LNCAP (cell line): ENCODE data around the gene CRPPA.

Experiments used
- TF ChIP-seq, protein P1 (sequence below): fragments of 450-650 bp; IDR thresholded peaks from 2 replicates; pipeline ENCODE4 v1.5.1; 2017; ENCODE audit warnings: mild to moderate bottlenecking

The CRPPA gene

DNA sequence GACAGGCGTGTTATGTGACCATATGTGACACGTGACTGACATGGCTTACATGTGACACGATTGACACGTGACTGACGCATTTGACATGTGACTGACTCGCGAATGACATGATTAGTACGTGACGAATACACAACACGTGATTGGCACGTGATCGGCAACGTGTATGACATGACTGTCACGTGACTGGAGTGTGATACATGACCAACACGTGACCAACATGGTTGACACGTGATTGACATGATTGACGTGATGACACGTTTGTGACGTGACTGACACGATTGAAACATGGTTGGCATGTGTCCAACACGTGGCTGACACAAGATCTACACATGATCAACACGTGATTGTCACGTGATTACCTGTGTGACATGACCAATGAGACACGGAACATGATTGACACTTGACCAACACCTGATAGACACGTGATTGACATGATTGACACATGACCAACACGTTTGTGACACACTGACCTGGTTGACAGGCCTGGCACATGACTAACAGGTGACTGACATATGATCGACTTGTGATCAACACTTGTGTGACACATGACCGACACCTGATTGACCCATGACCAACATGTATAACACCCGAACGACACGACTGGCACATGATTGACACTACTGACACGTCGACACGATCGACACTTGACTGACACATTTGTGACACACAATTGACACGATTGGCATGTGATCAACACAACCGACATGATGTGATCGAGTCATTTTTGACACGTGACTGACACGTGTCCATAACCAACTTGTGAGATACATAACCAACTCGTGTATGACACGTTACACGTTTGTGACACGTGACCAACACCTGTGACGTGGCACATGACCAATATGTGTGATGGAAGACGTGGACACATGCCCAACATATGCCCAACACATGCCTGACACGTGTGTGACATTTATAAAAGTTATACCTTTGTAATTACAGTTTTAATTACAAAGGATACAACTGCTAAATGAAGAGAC is 21.1 kb downstream of the CRPPA start:
- TF ChIP-seq, protein P1, sequence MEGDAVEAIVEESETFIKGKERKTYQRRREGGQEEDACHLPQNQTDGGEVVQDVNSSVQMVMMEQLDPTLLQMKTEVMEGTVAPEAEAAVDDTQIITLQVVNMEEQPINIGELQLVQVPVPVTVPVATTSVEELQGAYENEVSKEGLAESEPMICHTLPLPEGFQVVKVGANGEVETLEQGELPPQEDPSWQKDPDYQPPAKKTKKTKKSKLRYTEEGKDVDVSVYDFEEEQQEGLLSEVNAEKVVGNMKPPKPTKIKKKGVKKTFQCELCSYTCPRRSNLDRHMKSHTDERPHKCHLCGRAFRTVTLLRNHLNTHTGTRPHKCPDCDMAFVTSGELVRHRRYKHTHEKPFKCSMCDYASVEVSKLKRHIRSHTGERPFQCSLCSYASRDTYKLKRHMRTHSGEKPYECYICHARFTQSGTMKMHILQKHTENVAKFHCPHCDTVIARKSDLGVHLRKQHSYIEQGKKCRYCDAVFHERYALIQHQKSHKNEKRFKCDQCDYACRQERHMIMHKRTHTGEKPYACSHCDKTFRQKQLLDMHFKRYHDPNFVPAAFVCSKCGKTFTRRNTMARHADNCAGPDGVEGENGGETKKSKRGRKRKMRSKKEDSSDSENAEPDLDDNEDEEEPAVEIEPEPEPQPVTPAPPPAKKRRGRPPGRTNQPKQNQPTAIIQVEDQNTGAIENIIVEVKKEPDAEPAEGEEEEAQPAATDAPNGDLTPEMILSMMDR: no peak

DNA sequence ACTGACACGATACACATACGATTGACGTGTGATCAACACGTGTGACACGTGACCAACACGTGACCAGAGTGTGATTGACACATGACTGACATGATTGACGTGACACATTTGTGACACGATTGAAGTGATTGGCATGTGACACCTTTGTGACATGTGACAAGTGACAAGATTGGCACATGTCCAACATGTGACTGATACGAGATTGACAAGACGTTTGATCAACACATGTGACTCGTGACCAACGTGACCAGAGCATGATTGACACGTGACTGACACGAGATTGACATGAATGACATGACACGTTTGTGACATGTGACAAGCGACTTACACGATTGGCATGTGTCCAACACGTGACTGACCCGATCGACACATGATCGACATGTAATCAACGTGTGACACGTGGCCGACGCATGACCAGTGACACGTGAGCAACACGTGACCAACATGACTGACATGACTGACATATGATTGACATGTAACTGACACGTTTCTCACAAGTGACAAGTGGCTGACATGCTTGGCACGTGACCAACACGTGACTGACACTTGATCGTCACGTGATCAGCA is 22.0 kb downstream of the CRPPA start:
- TF ChIP-seq, protein P1: no peak

DNA sequence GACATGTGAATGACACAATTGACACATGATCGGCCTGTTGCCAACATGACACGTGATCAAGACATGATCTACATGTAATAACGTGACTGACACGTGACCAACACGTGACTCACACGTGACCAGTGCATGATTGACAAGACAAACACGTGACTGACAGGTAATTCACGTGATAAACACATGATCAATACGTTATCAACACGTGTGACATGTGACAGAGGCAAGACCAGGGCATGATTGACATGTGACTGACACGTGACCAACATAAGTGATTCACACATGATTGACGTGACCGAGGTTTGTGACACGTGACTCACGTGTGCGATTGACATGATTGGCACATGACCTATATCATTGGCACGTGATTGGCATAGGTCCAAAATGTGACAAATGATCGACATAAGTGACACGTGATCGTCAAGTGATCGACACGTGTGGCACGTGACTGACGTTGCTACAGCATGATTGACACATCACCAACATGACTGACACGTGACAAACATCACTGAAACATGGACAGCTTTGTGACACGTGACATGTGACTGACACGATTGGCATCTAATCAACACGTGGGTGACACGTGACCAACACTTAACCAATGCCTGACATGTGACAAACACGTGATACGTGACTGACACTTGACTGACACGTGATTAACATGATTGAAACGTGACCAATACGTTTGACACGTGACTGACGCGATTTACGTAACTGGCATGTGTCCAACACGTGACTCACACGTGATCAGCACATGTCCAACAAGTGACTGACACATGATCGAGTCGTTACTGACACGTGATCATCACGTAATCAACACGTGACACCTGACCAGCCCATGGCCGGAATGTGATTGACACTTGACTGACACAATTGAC is 23.0 kb downstream of the CRPPA start:
- TF ChIP-seq, protein P1: no peak

DNA sequence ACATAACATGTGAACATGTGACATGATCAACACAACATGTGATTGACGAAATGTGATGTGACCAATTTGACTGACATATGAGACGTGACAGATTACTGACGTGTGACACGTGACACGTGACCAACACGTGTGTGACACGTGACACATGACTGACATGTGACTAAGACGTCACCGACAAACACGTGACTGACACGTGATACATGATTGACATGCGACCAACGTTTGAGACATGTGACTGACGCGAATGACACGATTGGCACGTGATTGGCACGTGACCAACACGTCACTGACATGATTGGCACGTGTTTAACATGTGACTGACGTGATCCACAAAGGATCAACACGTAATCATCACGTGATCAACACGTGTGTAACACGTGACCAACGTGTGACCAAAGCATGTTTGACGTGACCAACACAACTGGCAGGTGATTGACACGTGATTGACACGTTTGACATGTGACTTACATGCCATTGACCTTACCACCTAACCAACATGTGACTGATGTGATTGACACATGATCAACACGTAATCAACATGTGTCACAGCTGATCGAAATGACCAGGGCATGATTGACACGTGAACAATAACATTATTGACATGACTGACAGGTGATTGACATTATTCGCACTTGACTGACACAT is 23.7 kb downstream of the CRPPA start:
- TF ChIP-seq, protein P1: no peak

DNA sequence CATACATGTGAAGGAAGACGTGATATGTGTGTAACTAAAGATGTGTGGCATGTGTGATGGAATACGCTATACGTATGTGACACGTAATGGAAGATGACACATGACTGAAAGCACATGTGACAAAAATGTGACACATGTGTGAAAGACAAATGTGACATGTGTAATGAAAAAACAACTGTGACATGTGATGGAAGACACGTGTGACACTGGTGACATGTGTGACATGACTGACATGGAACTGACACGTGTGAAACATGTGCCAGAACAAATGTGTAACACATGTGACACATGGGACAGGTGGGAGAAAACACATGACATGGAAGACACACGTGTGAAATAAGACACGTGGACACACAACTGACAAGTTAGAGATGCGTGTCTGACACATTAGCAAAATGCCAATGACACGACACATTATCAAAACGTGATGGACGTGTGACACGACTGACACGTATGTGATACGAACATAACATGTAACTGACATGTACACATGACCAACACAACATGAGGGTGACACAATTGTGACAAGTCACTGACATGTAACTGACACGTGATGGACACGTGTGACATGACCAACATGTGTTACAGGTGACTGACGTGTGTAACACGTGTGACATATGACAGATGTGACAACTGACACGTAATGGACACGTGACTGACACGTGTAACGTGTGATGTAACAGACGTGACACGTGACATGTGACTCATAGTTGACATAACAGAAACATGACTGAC is 24.4 kb downstream of the CRPPA start:
- TF ChIP-seq, protein P1: no peak

DNA sequence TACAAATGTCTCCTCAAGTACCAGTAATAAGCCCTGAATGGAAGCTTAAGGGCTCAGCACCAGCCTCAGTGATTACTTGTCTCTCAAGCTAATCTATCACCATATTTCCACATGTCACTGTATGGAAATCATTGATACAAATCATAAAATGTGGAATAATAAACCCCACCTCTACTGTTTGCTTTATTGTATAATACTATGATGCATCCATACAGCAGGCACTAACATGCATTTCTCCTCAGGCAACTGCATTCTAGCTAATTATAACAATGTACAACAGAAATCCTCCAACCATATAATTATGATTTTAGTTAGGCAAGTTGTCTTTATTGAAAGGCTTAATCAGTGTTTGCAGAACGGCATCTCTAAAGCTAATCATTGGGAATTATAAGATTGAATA is 26.2 kb downstream of the CRPPA start:
- TF ChIP-seq, protein P1: no peak
